ENCODE results near the gene ATG4B.

GRCh38 chr2:241611062-241611461 is 26.4 kb upstream of the ATG4B start:
- TF ChIP-seq CTCF (IDR thresholded peaks at IDR 0.05; ENCODE audit: poor library complexity, severe bottlenecking) (no peak), EP300 (conservative IDR thresholded peaks at IDR 0.05; ENCODE audit: poor library complexity, severe bottlenecking) (no peak), SMC3 (conservative IDR thresholded peaks at IDR 0.05; ENCODE audit: poor library complexity) (no peak), POLR2AphosphoS5 (IDR thresholded peaks at IDR 0.05) (no peak)

Data from neural cell (in vitro differentiated cells).